GM10248 (cell line): ENCODE measurements around the gene TNPO1.

Source experiments
- CTCF ChIA-PET: fragments of 300-600 bp; sonication (Branson Sonifier 250); formaldehyde crosslinking; extraction: SDS; loops from one replicate; lab custom pipeline; 2021; ENCODE audit warnings: antibody characterized with exemption; lab: Yijun Ruan, JAX
- POLR2A ChIA-PET: fragments of 350-650 bp; sonication (Branson Sonifier 250); formaldehyde crosslinking; extraction: SDS; loops from one replicate; lab custom pipeline; 2020; ENCODE audit warnings: antibody characterized with exemption; lab: Yijun Ruan, JAX
- DNase-seq: peaks from one replicate; pipeline ENCODE4 v3.0.0; 2012; ENCODE audit errors: extremely low spot score
- CTCF ChIP-seq: IDR thresholded peaks from 2 replicates; pipeline ENCODE4 v1.5.1; 2012; ENCODE audit warnings: mild to moderate bottlenecking, low read depth; ENCODE audit errors: extremely low read depth, missing control alignments, control extremely low read depth

TNPO1 gene

GRCh38 chr5:72937517-72938061, 121.1 kb downstream of the TNPO1 start:
- ChIA-PET CTCF (interaction anchor here (1.1 kb wide), 1 partner anchor 119 kb away, joined by 3 read pairs; no protein-coding TSS in a partner anchor), POLR2A (no interaction called here)
- no peak for DNase-seq
- no peak for TF ChIP-seq CTCF

GRCh38 chr5:72938206-72938605, 121.7 kb downstream of the TNPO1 start:
- CTCF ChIA-PET: interaction anchor here (1.1 kb wide), 1 partner anchor 120 kb away, joined by 3 read pairs; no protein-coding TSS in a partner anchor
- POLR2A ChIA-PET: no interaction called here
- DNase-seq: no peak
- TF ChIP-seq CTCF: no peak

- TF ChIP-seq CTCF: no peak
- ChIA-PET CTCF (no interaction called here), POLR2A (no interaction called here)
- no peak for DNase-seq
These were observed 123.6 kb downstream of the TNPO1 start for GRCh38 chr5:72940082-72940481.

GRCh38 chr5:72943307-72943706, 126.8 kb downstream of the TNPO1 start:
- ChIA-PET POLR2A (no interaction called here), CTCF (no interaction called here)
- DNase-seq: no peak
- TF ChIP-seq CTCF: no peak

- DNase-seq: no peak
- TF ChIP-seq CTCF: no peak
- ChIA-PET POLR2A (no interaction called here), CTCF (no interaction called here)
These were observed 131.0 kb downstream of the TNPO1 start for GRCh38 chr5:72947498-72947897.

- DNase-seq: no peak
- no peak for TF ChIP-seq CTCF
- CTCF ChIA-PET: interaction anchor here (1.1 kb wide), 1 partner anchor 8 kb away, joined by 3 read pairs; no protein-coding TSS in a partner anchor
- POLR2A ChIA-PET: no interaction called here
These were observed 133.0 kb downstream of the TNPO1 start for GRCh38 chr5:72949481-72949880.
